Epithelial cell of esophagus (primary cell): ENCODE results near the gene TOP3B.
"Not testable (repeated sequence)": the region's sequence is repeated elsewhere in the genome, so short reads cannot be mapped to it uniquely, and the experiment has no call there.

Experiments used
- DNase-seq: peaks from one replicate; pipeline ENCODE4 v3.0.0; 2010; ENCODE audit warnings: low read depth
- H3K4me3 ChIP-seq: 2 replicates; pipeline ENCODE4 v1.5.1; 2011; ENCODE audit warnings: mild to moderate bottlenecking, low read length, control low read depth
- CTCF ChIP-seq: IDR thresholded peaks from 2 replicates; pipeline ENCODE4 v1.5.1; 2011; ENCODE audit warnings: low read depth, mild to moderate bottlenecking, low read length, control low read depth, inconsistent platforms; ENCODE audit not compliant: insufficient read depth; ENCODE audit errors: missing control alignments

Gene TOP3B

GRCh38 chr22:21943571-21944448, 38.8 kb downstream of the TOP3B start:
- no peak overlapping the region for H3K4me3 ChIP-seq
- no peak for TF ChIP-seq CTCF
- DNase-seq, result no peak

DNA sequence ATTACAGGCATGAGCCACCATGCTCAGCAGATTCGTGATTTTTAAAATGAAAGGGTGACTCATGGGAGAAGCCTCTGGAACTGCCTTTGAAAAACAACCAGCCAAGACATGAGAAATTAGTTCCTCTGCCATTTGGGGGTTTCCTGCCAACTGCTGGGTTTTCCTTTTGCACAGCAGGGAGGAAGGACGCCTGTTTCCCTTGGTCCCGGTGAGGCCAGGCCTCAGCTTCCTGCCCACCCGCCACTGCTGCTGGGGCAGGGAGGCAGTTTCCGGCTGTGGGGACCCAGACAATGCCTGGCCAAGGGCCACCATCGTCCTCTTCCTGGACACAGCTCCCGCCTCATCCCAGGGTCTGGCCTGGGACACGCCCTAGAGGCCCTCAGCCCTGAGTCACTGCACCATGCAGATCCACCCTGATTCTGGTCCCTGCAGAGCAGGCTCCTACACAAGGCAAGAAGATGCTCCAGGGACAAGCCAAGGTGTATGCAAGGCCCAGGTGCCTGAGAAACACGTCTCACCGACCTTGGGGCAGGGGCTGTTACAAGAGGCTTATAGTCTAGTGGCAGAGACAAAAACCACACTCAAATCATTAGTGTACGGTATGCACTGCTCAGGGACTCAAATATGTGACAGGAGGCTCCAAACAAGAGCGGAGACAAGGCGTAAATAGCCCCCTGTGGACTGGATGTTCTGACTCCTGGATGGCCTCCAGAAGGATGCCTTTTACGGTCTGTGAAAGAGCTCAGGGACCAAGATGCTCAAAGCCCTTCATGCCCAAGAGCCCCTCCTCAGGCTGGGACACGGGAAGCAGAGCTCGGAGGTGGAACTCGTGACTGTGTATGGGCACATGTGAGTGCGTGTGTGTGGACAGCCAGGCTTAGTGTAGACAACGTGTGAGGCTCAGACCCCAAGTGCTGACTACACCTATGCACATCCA, 39.9 kb downstream of the TOP3B start:
- peak; percentile 87 for DNase-seq
- no peak for TF ChIP-seq CTCF
- H3K4me3 ChIP-seq, result no peak overlapping the region

DNA sequence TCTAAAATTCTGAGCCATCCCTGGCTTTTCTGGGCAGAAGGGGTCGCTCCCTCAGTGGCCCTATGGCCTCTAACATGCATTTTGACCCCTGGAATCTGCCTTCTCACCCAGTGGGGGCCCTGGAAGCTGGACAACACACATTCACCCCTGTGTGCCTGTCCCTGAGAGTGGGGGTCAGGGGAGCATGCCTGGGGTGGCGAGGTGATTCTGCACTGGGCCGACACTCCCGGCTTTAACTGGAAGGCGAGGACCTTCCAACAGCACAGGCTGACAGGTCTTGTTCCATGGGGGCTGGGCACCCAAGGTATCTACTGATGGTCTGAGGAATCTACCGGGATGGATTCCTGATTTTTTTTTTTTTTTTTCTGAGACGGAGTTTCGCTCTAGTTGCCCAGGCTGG, 40.7 kb downstream of the TOP3B start:
- no peak for TF ChIP-seq CTCF
- no peak for DNase-seq

GRCh38 chr22:21940521-21940920, 42.1 kb downstream of the TOP3B start:
- no peak for TF ChIP-seq CTCF
- no peak for DNase-seq
- no peak overlapping the region for H3K4me3 ChIP-seq

More for the DNA sequence above, 40.7 kb downstream of the TOP3B start:
- H3K4me3 ChIP-seq, result no peak overlapping the region

DNA sequence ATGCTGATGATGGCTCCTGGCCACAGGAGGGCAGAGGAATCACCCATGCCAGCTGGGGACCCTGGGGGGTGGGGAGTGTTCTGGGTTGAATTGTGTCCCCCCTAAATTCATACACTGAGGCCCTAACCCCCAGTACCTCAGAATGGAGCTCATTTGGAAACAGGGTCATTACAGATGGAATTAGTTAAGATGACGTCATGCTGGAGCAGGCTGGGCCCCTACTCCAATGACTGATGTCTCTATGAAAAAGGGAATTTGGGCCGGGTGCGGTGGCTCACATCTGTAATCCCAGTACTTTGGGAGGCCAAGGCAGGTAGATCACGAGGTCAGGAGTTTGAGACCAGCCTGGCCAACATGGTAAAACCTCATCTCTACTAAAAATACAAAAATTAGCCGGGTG, 42.7 kb downstream of the TOP3B start:
- not testable (repeated sequence) for H3K4me3 ChIP-seq

GRCh38 chr22:21939461-21939913, 43.1 kb downstream of the TOP3B start:
- TF ChIP-seq CTCF, result no peak
- H3K4me3 ChIP-seq, result no peak overlapping the region
- no peak for DNase-seq

More for the DNA sequence above, 42.7 kb downstream of the TOP3B start:
- not testable (repeated sequence) for DNase-seq

GRCh38 chr22:21938906-21939305, 43.7 kb downstream of the TOP3B start:
- H3K4me3 ChIP-seq, result no peak overlapping the region
- DNase-seq, result no peak
- TF ChIP-seq CTCF, result no peak
